ENCODE measurements around the gene ASXL1. TPM values are rescaled to one million over a fixed set of nuclear protein-coding genes. Genes with fewer than 3 reads are reported as not detected.

Gene ASXL1
- total and polyA plus RNA-seq, 9 of the 15 experiments (the other 6 are each of a cell fraction or from before 2014, with no cell fraction given), result 6.5 to 65.3 (median 32.3) TPM

DNA sequence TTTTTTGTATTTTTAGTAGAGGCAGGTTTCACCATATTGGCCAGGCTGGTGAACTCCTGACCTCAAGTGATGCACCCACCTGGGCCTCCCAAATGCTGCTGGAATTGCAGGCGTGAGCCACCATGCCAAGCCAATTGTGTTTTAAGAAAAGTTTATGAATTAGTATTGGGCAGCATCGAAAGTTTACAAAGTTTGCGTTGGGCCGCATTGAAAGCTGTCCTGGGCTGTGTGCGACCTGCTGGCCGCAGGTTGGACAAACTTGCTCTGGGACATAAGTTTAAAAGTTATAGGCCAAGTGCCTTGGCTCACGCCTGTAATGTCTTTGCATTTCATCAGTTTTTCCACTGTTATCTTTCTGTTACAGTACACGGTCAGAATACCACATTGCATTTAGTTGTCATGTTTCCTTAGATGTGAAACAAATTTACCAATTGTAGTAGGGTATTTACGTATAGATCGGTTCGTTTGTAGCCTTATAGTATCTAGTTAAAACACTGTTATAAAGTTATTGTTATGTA lies 39.5 kb downstream of the ASXL1 start (continued):
- TF ChIP-seq, protein P1, sequence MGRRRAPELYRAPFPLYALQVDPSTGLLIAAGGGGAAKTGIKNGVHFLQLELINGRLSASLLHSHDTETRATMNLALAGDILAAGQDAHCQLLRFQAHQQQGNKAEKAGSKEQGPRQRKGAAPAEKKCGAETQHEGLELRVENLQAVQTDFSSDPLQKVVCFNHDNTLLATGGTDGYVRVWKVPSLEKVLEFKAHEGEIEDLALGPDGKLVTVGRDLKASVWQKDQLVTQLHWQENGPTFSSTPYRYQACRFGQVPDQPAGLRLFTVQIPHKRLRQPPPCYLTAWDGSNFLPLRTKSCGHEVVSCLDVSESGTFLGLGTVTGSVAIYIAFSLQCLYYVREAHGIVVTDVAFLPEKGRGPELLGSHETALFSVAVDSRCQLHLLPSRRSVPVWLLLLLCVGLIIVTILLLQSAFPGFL (CRISPR knock-in tag; IDR thresholded peaks at IDR 0.05), result no peak
- no peak for TF ChIP-seq PTTG1 (tag; IDR thresholded peaks at IDR 0.05; ENCODE audit: low read depth)
- TF ChIP-seq, protein P2, sequence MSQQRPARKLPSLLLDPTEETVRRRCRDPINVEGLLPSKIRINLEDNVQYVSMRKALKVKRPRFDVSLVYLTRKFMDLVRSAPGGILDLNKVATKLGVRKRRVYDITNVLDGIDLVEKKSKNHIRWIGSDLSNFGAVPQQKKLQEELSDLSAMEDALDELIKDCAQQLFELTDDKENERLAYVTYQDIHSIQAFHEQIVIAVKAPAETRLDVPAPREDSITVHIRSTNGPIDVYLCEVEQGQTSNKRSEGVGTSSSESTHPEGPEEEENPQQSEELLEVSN (IDR thresholded peaks at IDR 0.05; ENCODE audit: borderline replicate concordance in 1 of 2, extremely low read depth in 1 of 2, insufficient read depth in 1 of 2, insufficient read length in 1 of 2, low read depth in 1 of 2, low read length in 1 of 2, poor library complexity in 1 of 2, severe bottlenecking in 1 of 2), result no peak
- no peak for TF ChIP-seq FOXA1 (IDR thresholded peaks at IDR 0.05; ENCODE audit: borderline replicate concordance)
- TF ChIP-seq, protein P3, sequence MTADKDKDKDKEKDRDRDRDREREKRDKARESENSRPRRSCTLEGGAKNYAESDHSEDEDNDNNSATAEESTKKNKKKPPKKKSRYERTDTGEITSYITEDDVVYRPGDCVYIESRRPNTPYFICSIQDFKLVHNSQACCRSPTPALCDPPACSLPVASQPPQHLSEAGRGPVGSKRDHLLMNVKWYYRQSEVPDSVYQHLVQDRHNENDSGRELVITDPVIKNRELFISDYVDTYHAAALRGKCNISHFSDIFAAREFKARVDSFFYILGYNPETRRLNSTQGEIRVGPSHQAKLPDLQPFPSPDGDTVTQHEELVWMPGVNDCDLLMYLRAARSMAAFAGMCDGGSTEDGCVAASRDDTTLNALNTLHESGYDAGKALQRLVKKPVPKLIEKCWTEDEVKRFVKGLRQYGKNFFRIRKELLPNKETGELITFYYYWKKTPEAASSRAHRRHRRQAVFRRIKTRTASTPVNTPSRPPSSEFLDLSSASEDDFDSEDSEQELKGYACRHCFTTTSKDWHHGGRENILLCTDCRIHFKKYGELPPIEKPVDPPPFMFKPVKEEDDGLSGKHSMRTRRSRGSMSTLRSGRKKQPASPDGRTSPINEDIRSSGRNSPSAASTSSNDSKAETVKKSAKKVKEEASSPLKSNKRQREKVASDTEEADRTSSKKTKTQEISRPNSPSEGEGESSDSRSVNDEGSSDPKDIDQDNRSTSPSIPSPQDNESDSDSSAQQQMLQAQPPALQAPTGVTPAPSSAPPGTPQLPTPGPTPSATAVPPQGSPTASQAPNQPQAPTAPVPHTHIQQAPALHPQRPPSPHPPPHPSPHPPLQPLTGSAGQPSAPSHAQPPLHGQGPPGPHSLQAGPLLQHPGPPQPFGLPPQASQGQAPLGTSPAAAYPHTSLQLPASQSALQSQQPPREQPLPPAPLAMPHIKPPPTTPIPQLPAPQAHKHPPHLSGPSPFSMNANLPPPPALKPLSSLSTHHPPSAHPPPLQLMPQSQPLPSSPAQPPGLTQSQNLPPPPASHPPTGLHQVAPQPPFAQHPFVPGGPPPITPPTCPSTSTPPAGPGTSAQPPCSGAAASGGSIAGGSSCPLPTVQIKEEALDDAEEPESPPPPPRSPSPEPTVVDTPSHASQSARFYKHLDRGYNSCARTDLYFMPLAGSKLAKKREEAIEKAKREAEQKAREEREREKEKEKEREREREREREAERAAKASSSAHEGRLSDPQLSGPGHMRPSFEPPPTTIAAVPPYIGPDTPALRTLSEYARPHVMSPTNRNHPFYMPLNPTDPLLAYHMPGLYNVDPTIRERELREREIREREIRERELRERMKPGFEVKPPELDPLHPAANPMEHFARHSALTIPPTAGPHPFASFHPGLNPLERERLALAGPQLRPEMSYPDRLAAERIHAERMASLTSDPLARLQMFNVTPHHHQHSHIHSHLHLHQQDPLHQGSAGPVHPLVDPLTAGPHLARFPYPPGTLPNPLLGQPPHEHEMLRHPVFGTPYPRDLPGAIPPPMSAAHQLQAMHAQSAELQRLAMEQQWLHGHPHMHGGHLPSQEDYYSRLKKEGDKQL (CRISPR knock-in tag; IDR thresholded peaks at IDR 0.05; ENCODE audit: borderline replicate concordance), result no peak
- no peak for TF ChIP-seq POLR2A (conservative IDR thresholded peaks at IDR 0.05)
- TF ChIP-seq, protein P4, sequence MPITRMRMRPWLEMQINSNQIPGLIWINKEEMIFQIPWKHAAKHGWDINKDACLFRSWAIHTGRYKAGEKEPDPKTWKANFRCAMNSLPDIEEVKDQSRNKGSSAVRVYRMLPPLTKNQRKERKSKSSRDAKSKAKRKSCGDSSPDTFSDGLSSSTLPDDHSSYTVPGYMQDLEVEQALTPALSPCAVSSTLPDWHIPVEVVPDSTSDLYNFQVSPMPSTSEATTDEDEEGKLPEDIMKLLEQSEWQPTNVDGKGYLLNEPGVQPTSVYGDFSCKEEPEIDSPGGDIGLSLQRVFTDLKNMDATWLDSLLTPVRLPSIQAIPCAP (CRISPR knock-in tag; IDR thresholded peaks at IDR 0.05; ENCODE audit: borderline replicate concordance), result no peak
- TF ChIP-seq CC2D1A (IDR thresholded peaks at IDR 0.05), result no peak
- TF ChIP-seq ZFP36 (IDR thresholded peaks at IDR 0.05; ENCODE audit: low read depth, low read length, partially characterized antibody), result no peak
- no peak for TF ChIP-seq TCF7L2 (IDR thresholded peaks at IDR 0.05; ENCODE audit: low read depth, low read length)
- no peak for TF ChIP-seq EZH2 (IDR thresholded peaks at IDR 0.05; ENCODE audit: borderline replicate concordance, low read depth, low read length)
- TF ChIP-seq NCOA1 (IDR thresholded peaks at IDR 0.05; ENCODE audit: low read depth), result no peak
- TF ChIP-seq TAL1 (IDR thresholded peaks at IDR 0.05), result peak; percentile 83
- TF ChIP-seq RBFOX2 (IDR thresholded peaks at IDR 0.05; ENCODE audit: low read depth, low read length), result peak; percentile 77
- TF ChIP-seq, protein P5, sequence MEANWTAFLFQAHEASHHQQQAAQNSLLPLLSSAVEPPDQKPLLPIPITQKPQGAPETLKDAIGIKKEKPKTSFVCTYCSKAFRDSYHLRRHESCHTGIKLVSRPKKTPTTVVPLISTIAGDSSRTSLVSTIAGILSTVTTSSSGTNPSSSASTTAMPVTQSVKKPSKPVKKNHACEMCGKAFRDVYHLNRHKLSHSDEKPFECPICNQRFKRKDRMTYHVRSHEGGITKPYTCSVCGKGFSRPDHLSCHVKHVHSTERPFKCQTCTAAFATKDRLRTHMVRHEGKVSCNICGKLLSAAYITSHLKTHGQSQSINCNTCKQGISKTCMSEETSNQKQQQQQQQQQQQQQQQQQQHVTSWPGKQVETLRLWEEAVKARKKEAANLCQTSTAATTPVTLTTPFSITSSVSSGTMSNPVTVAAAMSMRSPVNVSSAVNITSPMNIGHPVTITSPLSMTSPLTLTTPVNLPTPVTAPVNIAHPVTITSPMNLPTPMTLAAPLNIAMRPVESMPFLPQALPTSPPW (CRISPR knock-in tag; IDR thresholded peaks at IDR 0.05), result 0 out of 2 replicates have a peak, but pooled peaks have one; percentile 3
